Measurements from ENCODE around the gene DVL3. TPM values are rescaled to one million over a fixed set of nuclear protein-coding genes. Genes with fewer than 3 reads are reported as not detected.
A peak's percentile ranks its signal among the peaks of the same experiment; 100 is the strongest.

DVL3 gene
- polyA plus RNA-seq, 1 donor (not counting 4 experiments of a cell fraction or from before 2014, with no cell fraction given), result 18.5 TPM

- Histone ChIP-seq H3K27me3 (ENCODE audit: control insufficient read depth, extremely low read depth, insufficient read depth, low read length) (no peaks in the 10 kb centered on the region), H3K9me1 (ENCODE audit: control insufficient read depth, extremely low read depth, insufficient read depth, low read length) (no peaks in the 10 kb centered on the region)
Observed at GRCh38 chr3:184175981-184176376, 20.8 kb downstream of the DVL3 start.

GRCh38 chr3:184176377-184177330 is 21.5 kb downstream of the DVL3 start:
- FAIRE-seq, result no peak
- Histone ChIP-seq H3K4me2 (ENCODE audit: control insufficient read depth, extremely low read depth, insufficient read depth, low read depth, low read length) (peak overlapping the region; percentile 98), H3K27ac (ENCODE audit: control insufficient read depth, insufficient read depth, low read length) (peak overlapping the region; percentile 80), H3K4me3 (ENCODE audit: control insufficient read depth in 2 of 3, extremely low read depth in 1 of 3, insufficient read depth in 2 of 3, low read depth in 1 of 3, low read length in 3 of 3) (peak overlapping the region; percentile 73 to 91 (median 91)), H2AFZ (ENCODE audit: control insufficient read depth, low read length) (no peak overlapping the region), H3K9ac (ENCODE audit: control insufficient read depth, extremely low read depth, insufficient read depth, low read length) (peak overlapping the region; percentile 91), H3K9me3 (ENCODE audit: control insufficient read depth, low read depth, low read length) (no peaks in the 10 kb centered on the region), H3K4me1 (ENCODE audit: control insufficient read depth, extremely low read depth, insufficient read depth, low read length) (peaks cover 29% of the 10 kb centered on the region), H3K36me3 (ENCODE audit: control insufficient read depth in 2 of 2, extremely low read depth in 1 of 2, insufficient read depth in 2 of 2, low read length in 2 of 2) (peaks cover 41 to 50% of the 10 kb centered on the region in 2 experiments), H3K27me3 (ENCODE audit: control insufficient read depth, extremely low read depth, insufficient read depth, low read length) (no peaks in the 10 kb centered on the region), H4K20me1 (ENCODE audit: control insufficient read depth, extremely low read depth, insufficient read depth, low read length) (no peaks in the 10 kb centered on the region), H3K79me2 (ENCODE audit: control insufficient read depth, insufficient read depth, low read length) (peaks cover 44% of the 10 kb centered on the region), H3K9me1 (ENCODE audit: control insufficient read depth, extremely low read depth, insufficient read depth, low read length) (no peaks in the 10 kb centered on the region)
- no peak for DNase-seq (ENCODE audit: low read depth, low spot score)
- TF ChIP-seq CTCF (optimal IDR thresholded peaks at IDR 0.05 in 1 of 3, IDR thresholded peaks at IDR 0.05 in 1 of 3, conservative IDR thresholded peaks at IDR 0.05 in 1 of 3; ENCODE audit: extremely low read depth in 1 of 3, insufficient read depth in 2 of 3, low read length in 3 of 3), result no peak
- no peak for TF ChIP-seq EZH2 (IDR thresholded peaks at IDR 0.05; ENCODE audit: low read length)
- dilution Hi-C loops (cut with MboI; ENCODE audit: extremely low pct_ligation_motif_present, low sequenced_read_pairs), result no loop called here

More at GRCh38 chr3:184175981-184176376, 20.8 kb downstream of the DVL3 start:
- no peak for DNase-seq (ENCODE audit: low read depth, low spot score)
- H3K27ac ChIP-seq (ENCODE audit: control insufficient read depth, insufficient read depth, low read length), result peak overlapping the region; percentile 80
- peak overlapping the region; percentile 73 to 91 (median 91) for H3K4me3 ChIP-seq (ENCODE audit: control insufficient read depth in 2 of 3, extremely low read depth in 1 of 3, insufficient read depth in 2 of 3, low read depth in 1 of 3, low read length in 3 of 3)
- H4K20me1 ChIP-seq (ENCODE audit: control insufficient read depth, extremely low read depth, insufficient read depth, low read length), result no peaks in the 10 kb centered on the region
- no peaks in the 10 kb centered on the region for H3K9me3 ChIP-seq (ENCODE audit: control insufficient read depth, low read depth, low read length)
- TF ChIP-seq CTCF (optimal IDR thresholded peaks at IDR 0.05 in 1 of 3, IDR thresholded peaks at IDR 0.05 in 1 of 3, conservative IDR thresholded peaks at IDR 0.05 in 1 of 3; ENCODE audit: extremely low read depth in 1 of 3, insufficient read depth in 2 of 3, low read length in 3 of 3) (no peak), EZH2 (IDR thresholded peaks at IDR 0.05; ENCODE audit: low read length) (no peak)
- peak overlapping the region; percentile 98 for H3K4me2 ChIP-seq (ENCODE audit: control insufficient read depth, extremely low read depth, insufficient read depth, low read depth, low read length)
- no peak overlapping the region for H2AFZ ChIP-seq (ENCODE audit: control insufficient read depth, low read length)
- no peak for FAIRE-seq
- peak overlapping the region; percentile 91 for H3K9ac ChIP-seq (ENCODE audit: control insufficient read depth, extremely low read depth, insufficient read depth, low read length)
- dilution Hi-C loops (cut with MboI; ENCODE audit: extremely low pct_ligation_motif_present, low sequenced_read_pairs), result no loop called here
- H3K4me1 ChIP-seq (ENCODE audit: control insufficient read depth, extremely low read depth, insufficient read depth, low read length), result peaks cover 29% of the 10 kb centered on the region
- peaks cover 44% of the 10 kb centered on the region for H3K79me2 ChIP-seq (ENCODE audit: control insufficient read depth, insufficient read depth, low read length)
- H3K36me3 ChIP-seq (ENCODE audit: control insufficient read depth in 2 of 2, extremely low read depth in 1 of 2, insufficient read depth in 2 of 2, low read length in 2 of 2), result peaks cover 38 to 46% of the 10 kb centered on the region in 2 experiments
